ENCODE measurements around the gene PDE3A.

PDE3A gene

DNA sequence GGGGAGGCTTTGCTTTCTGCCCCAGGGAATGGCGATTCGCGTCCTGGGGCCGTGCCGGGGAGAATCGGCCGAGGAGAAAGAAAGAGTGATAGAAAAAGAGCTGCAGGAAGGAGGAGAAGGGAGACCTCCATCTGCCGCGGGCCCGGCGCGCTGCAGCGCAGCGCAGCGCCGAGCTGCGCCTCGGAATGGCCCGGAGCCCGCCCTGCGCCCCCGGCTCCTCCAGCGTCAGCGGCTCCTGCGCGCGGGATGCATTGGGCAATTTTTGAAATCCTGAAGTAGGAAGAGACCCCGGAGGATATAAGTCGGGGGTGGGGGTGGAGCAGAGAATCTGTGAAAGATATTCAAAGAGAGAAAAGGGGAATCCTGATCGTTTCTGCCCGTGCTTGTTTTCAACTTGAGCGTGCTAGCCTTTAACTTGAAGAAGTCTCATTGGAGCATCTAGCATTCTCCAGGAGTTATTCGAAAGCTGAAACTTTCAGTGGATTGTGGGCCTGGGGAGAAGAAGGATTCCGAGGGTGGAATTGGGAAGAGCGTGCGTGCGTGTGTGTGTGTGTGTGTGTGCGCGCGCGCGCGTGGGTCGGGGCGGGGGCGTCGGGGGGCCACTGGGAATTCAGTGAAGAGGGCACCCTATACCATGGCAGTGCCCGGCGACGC is 441 bp downstream of the PDE3A start:
- no peak for TF ChIP-seq CTCF (conservative IDR thresholded peaks at IDR 0.05)
- no peak for TF ChIP-seq ZFX (IDR thresholded peaks at IDR 0.05)
- no peak overlapping the region for H3K27ac ChIP-seq

DNA sequence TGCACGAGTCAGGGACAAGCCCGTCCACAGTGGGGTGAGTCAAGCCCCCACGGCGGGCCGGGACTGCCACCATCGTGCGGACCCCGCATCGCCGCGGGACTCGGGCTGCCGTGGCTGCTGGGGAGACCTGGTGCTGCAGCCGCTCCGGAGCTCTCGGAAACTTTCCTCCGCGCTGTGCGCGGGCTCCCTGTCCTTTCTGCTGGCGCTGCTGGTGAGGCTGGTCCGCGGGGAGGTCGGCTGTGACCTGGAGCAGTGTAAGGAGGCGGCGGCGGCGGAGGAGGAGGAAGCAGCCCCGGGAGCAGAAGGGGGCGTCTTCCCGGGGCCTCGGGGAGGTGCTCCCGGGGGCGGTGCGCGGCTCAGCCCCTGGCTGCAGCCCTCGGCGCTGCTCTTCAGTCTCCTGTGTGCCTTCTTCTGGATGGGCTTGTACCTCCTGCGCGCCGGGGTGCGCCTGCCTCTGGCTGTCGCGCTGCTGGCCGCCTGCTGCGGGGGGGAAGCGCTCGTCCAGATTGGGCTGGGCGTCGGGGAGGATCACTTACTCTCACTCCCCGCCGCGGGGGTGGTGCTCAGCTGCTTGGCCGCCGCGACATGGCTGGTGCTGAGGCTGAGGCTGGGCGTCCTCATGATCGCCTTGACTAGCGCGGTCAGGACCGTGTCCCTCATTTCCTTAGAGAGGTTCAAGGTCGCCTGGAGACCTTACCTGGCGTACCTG is 1.1 kb downstream of the PDE3A start:
- TF ChIP-seq CTCF (conservative IDR thresholded peaks at IDR 0.05) = no peak
- no peak for TF ChIP-seq ZFX (IDR thresholded peaks at IDR 0.05)
- H3K27ac ChIP-seq = no peak overlapping the region

- no peak overlapping the region for H3K27ac ChIP-seq
- TF ChIP-seq ZFX (IDR thresholded peaks at IDR 0.05) (no peak), CTCF (conservative IDR thresholded peaks at IDR 0.05) (no peak)
These were observed 1.7 kb downstream of the PDE3A start for GRCh38 chr12:20370014-20370386.

DNA sequence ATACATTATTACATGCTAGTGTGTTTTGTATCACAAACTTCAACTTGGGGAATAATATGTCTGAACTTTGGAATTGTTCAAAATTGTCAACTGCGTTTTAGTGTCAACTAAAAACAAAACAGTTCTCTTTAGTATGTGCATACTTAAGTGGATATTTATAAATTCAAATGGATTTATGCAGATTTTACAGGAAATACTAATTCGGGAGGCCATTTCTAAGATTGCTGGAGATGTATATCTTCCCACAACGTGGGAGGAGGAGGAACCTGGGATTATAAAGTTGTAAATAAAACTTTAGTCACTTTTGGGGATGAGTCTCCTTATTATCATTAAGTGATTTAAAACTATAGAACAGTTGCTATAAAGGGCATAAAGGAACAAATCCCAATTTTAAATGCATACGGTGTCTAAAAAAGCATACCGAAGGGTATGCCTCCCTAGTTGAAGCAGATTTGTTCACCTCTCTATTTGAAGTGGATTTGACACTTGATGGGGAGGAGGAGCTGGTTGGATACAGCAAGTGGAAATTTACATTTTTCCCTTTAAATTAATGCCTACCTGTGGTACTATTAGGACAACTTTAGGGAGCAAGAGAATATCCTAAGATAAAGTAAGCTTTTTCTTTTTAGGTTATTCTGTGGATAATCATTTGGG is 2.7 kb downstream of the PDE3A start:
- no peak for TF ChIP-seq ZFX (IDR thresholded peaks at IDR 0.05)
- TF ChIP-seq CTCF (conservative IDR thresholded peaks at IDR 0.05) = no peak
- no peak overlapping the region for H3K27ac ChIP-seq

- H3K27ac ChIP-seq = no peak overlapping the region
- TF ChIP-seq CTCF (conservative IDR thresholded peaks at IDR 0.05) = no peak
- no peak for TF ChIP-seq ZFX (IDR thresholded peaks at IDR 0.05)
These were observed 4.2 kb downstream of the PDE3A start for GRCh38 chr12:20372326-20373096.

GRCh38 chr12:20374795-20375194 is 6.5 kb downstream of the PDE3A start:
- TF ChIP-seq CTCF (conservative IDR thresholded peaks at IDR 0.05) (no peak), ZFX (IDR thresholded peaks at IDR 0.05) (no peak)
- no peak overlapping the region for H3K27ac ChIP-seq
